WTC11 (cell line): Measurements from ENCODE around the gene UBC. TPM values are rescaled to one million over a fixed set of nuclear protein-coding genes. Genes with fewer than 3 reads are reported as not detected.

Experiments
- ATAC-seq: fragments of 200-7000 bp; cut with Tn5 transposase; 2 replicates; pipeline ENCODE4 v1.10.0; 2021; ENCODE audit warnings: mild to moderate bottlenecking, moderate library complexity
- CTCF ChIA-PET: fragments of 300-600 bp; sonication (Branson Sonifier 250); formaldehyde crosslinking; loops from one replicate; lab custom pipeline; 2021; ENCODE audit warnings: antibody characterized with exemption; lab: Charles Lee
- POLR2A ChIA-PET: fragments of 350-600 bp; sonication (Branson Sonifier 250); formaldehyde crosslinking; loops from one replicate; lab custom pipeline; 2021; ENCODE audit warnings: antibody characterized with exemption; lab: Charles Lee
- DNase-seq: peaks from one replicate; pipeline ENCODE4 v3.0.0; 2021; ENCODE audit warnings: low spot score
- H3K27ac Mint-ChIP-seq: 2 replicates; pipeline ENCODE4 v1.8.0; 2021; ENCODE audit warnings: mixed read lengths
- H3K27me3 Mint-ChIP-seq: 2 replicates; pipeline ENCODE4 v1.8.0; 2021; ENCODE audit warnings: low read depth, mild to moderate bottlenecking, moderate library complexity, mixed read lengths
- H3K36me3 Mint-ChIP-seq: 2 replicates; pipeline ENCODE4 v1.8.0; 2021; ENCODE audit warnings: mixed read lengths
- H3K4me1 Mint-ChIP-seq: 2 replicates; pipeline ENCODE4 v1.8.0; 2022; ENCODE audit warnings: mixed read lengths
- H3K4me3 Mint-ChIP-seq: 2 replicates; pipeline ENCODE4 v1.8.0; 2021; ENCODE audit warnings: mild to moderate bottlenecking, moderate library complexity, mixed read lengths
- H3K9me3 Mint-ChIP-seq: 2 replicates; pipeline ENCODE4 v1.8.0; 2021; ENCODE audit warnings: mixed read lengths
- CDX4 ChIP-seq: fragments of 250-450 bp; sonication (Bioruptor Pico); IDR thresholded peaks from 2 replicates; pipeline ENCODE4 v1.9.0; 2021; ENCODE audit warnings: moderate library complexity, mild to moderate bottlenecking, inconsistent platforms, borderline replicate concordance
- CREB1 ChIP-seq: sonication (generic); formaldehyde crosslinking; IDR thresholded peaks from 2 replicates; pipeline ENCODE4 v1.8.0; 2023; ENCODE audit warnings: mild to moderate bottlenecking, missing genetic modification reagents
- CTCF ChIP-seq: fragments of 200-600 bp; IDR thresholded peaks from 2 replicates; pipeline ENCODE4 v1.8.0; 2022; ENCODE audit warnings: antibody characterized with exemption
- FOXP4 ChIP-seq: sonication (generic); formaldehyde crosslinking; IDR thresholded peaks from 2 replicates; pipeline ENCODE4 v1.8.0; 2022; ENCODE audit warnings: mild to moderate bottlenecking, missing genetic modification reagents
- NR1H2 ChIP-seq: sonication (generic); formaldehyde crosslinking; IDR thresholded peaks from 2 replicates; pipeline ENCODE4 v1.9.0; 2021; ENCODE audit warnings: mild to moderate bottlenecking, moderate library complexity, missing genetic modification reagents
- OVOL2 ChIP-seq: fragments of 250-450 bp; sonication (Bioruptor Pico); IDR thresholded peaks from 2 replicates; pipeline ENCODE4 v1.9.0; 2021; ENCODE audit warnings: mild to moderate bottlenecking, borderline replicate concordance
- PRRX2 ChIP-seq: fragments of 250-450 bp; sonication (Bioruptor Pico); IDR thresholded peaks from 2 replicates; pipeline ENCODE4 v1.8.0; 2021; ENCODE audit warnings: mild to moderate bottlenecking
- SMAD4 ChIP-seq: sonication (generic); formaldehyde crosslinking; IDR thresholded peaks from 2 replicates; pipeline ENCODE4 v1.8.0; 2022; ENCODE audit warnings: mild to moderate bottlenecking, missing genetic modification reagents
- STAT6 ChIP-seq: sonication (generic); formaldehyde crosslinking; conservative IDR thresholded peaks from 2 replicates; pipeline ENCODE4 v1.8.1; 2023; ENCODE audit warnings: mild to moderate bottlenecking, low read depth, missing genetic modification reagents, moderate library complexity
- ZMAT4 ChIP-seq: fragments of 250-450 bp; sonication (Bioruptor Pico); IDR thresholded peaks from 2 replicates; pipeline ENCODE4 v1.9.0; 2021; ENCODE audit warnings: mild to moderate bottlenecking
- ZNF532 ChIP-seq: fragments of 250-450 bp; sonication (Bioruptor Pico); IDR thresholded peaks from 2 replicates; pipeline ENCODE4 v1.9.0; 2021; ENCODE audit warnings: mild to moderate bottlenecking, borderline replicate concordance
- total RNA-seq: library from RNA; stranded (reverse); gene quantifications from 3 replicates; pipeline ENCODE4 v1.2.3, GENCODE V29; 2021

The UBC gene
- total RNA-seq, 1 experiment from 2014 or later = 530 TPM

GRCh38 chr12:124909831-124910560 lies 4.5 kb downstream of the UBC start:
- ChIA-PET CTCF (interaction anchor here (1.1 to 1.8 kb wide), 2 partner anchors 23 to 30 kb away, joined by 3 to 9 read pairs; no protein-coding TSS in a partner anchor), POLR2A (interaction anchor here (0.6 to 1.1 kb wide), 3 partner anchors 18 to 166 kb away, joined by 4 to 5 read pairs (median 5); no protein-coding TSS in a partner anchor)
- TF ChIP-seq STAT6 (CRISPR knock-in tag) = no peak
- 0 out of 2 replicates have a peak, but pooled peaks have one; percentile 14 for TF ChIP-seq ZMAT4 (CRISPR knock-in tag)
- TF ChIP-seq OVOL2 (CRISPR knock-in tag) = no peak
- TF ChIP-seq PRRX2 (CRISPR knock-in tag) = 0 out of 2 replicates have a peak, but pooled peaks have one; percentile 1
- Mint-ChIP-seq H3K36me3 (peaks cover 38% of the 10 kb centered on the region), H3K4me3 (no peak overlapping the region), H3K4me1 (peaks cover 45% of the 10 kb centered on the region), H3K9me3 (peaks cover 3% of the 10 kb centered on the region; the same call in 1 of the 2 replicates), H3K27me3 (no peaks in the 10 kb centered on the region), H3K27ac (peak overlapping the region; percentile 70)
- no peak for DNase-seq
- ATAC-seq = no peak

- Mint-ChIP-seq H3K4me3 (no peak overlapping the region), H3K27ac (no peak overlapping the region), H3K4me1 (peaks cover 35% of the 10 kb centered on the region)
These were observed 7.7 kb downstream of the UBC start for GRCh38 chr12:124906606-124907261.

GRCh38 chr12:124904306-124905098 lies 9.9 kb downstream of the UBC start:
- H3K36me3 Mint-ChIP-seq = no peaks in the 10 kb centered on the region
- ATAC-seq = peak; percentile 46
- ChIA-PET CTCF (interaction anchor here (1.4 to 4.2 kb wide), 2 partner anchors 33 to 36 kb away, joined by 5 to 53 read pairs; no protein-coding TSS in a partner anchor), POLR2A (interaction anchor here (1.1 kb wide), 1 partner anchor 13 kb away, joined by 5 read pairs; no protein-coding TSS in a partner anchor)
- no peak overlapping the region for H3K4me3 Mint-ChIP-seq
- H3K27me3 Mint-ChIP-seq = no peaks in the 10 kb centered on the region
- peaks cover 3% of the 10 kb centered on the region; the same call in 1 of the 2 replicates for H3K9me3 Mint-ChIP-seq
- no peak for TF ChIP-seq CDX4 (CRISPR knock-in tag)
- TF ChIP-seq ZNF532 (CRISPR knock-in tag) = no peak
- TF ChIP-seq SMAD4 = no peak
- TF ChIP-seq CREB1 (CRISPR knock-in tag) = no peak
- TF ChIP-seq FOXP4 (CRISPR knock-in tag) = no peak
- H3K27ac Mint-ChIP-seq = 0 out of 2 replicates have a peak overlapping the region, but pooled peaks have one; percentile 38
- H3K4me1 Mint-ChIP-seq = peaks cover 19% of the 10 kb centered on the region
- no peak for DNase-seq

More at GRCh38 chr12:124906606-124907261, 7.7 kb downstream of the UBC start:
- ChIA-PET CTCF (interaction anchor here (0.5 to 4.2 kb wide), 50 partner anchors 11 to 535 kb away, joined by 3 to 53 read pairs (median 4); partner anchors contain the start of gene SCARB1), POLR2A (no interaction called here)
- peaks cover 15% of the 10 kb centered on the region for H3K36me3 Mint-ChIP-seq
- TF ChIP-seq CTCF = peak; percentile 91
- no peak for TF ChIP-seq NR1H2
- H3K27me3 Mint-ChIP-seq = no peaks in the 10 kb centered on the region
- peaks cover 3% of the 10 kb centered on the region; the same call in 1 of the 2 replicates for H3K9me3 Mint-ChIP-seq
- DNase-seq = peak; percentile 92
- peak; percentile 71 for ATAC-seq
